B cell (primary cell): Measurements from ENCODE around the gene TLL1. TPM values are rescaled to one million over a fixed set of nuclear protein-coding genes. Genes with fewer than 3 reads are reported as not detected.

Experiments used
- ATAC-seq: fragments of 200-7000 bp; cut with Tn5 transposase; one replicate; pipeline ENCODE4 v1.10.0; 2021; ENCODE audit warnings: low read depth, mild to moderate bottlenecking, moderate number of reproducible peaks, moderate library complexity
- CTCF ChIA-PET: fragments of 350-600 bp; sonication (Branson Sonifier 250); formaldehyde crosslinking; loops from one replicate; lab custom pipeline; 2021; ENCODE audit warnings: antibody characterized with exemption, inconsistent platforms; lab: Charles Lee
- POLR2A ChIA-PET: fragments of 350-600 bp; sonication (Branson Sonifier 250); formaldehyde crosslinking; loops from one replicate; lab custom pipeline; 2021; ENCODE audit warnings: antibody characterized with exemption; lab: Charles Lee
- DNase-seq: peaks from one replicate; pipeline ENCODE4 v3.0.0; 2013
- H2AFZ ChIP-seq: 2 replicates; pipeline ENCODE4 v1.6.1; 2012; ENCODE audit warnings: mild to moderate bottlenecking, low read depth, low read length; ENCODE audit not compliant: insufficient read depth, poor library complexity, severe bottlenecking
- H3K27ac ChIP-seq, 2 donors: 1 replicate in 1 of 2; 2 replicates in 1 of 2; pipeline ENCODE4 v1.5.1; 2012 to 2013; ENCODE audit warnings: low read length in 2 of 2, mild to moderate bottlenecking in 2 of 2, moderate library complexity in 1 of 2
- H3K27me3 ChIP-seq, 4 experiments: fragments of 200-600 bp in 1 of 4; sonication (generic) in 1 of 4; replicated peaks in 1 of 4; 1 replicate in 2 of 4; 2 replicates in 2 of 4; pipeline versions ENCODE4 v1.6.1 to v1.7.0; 2013 to 2016; ENCODE audit warnings: low read length in 3 of 4, mild to moderate bottlenecking in 2 of 4, mixed read lengths in 1 of 4, moderate library complexity in 1 of 4; ENCODE audit not compliant: insufficient read depth in 4 of 4, control insufficient read depth in 3 of 4; ENCODE audit errors: control extremely low read depth in 1 of 4
- H3K36me3 ChIP-seq, 2 experiments: replicated peaks in 1 of 2; 1 replicate in 1 of 2; 2 replicates in 1 of 2; pipeline versions ENCODE4 v1.6.1 to v1.7.1; 2013; ENCODE audit warnings: low read length in 1 of 2; ENCODE audit not compliant: insufficient read depth in 2 of 2, control insufficient read depth in 1 of 2; ENCODE audit errors: control extremely low read depth in 1 of 2, extremely low read depth in 1 of 2
- H3K4me1 ChIP-seq, 2 donors: fragments of 200-600 bp in 1 of 2; sonication (generic) in 1 of 2; 1 replicate in 1 of 2; 2 replicates in 1 of 2; pipeline versions ENCODE4 v1.5.1 to v1.6.1; 2013 to 2017; ENCODE audit warnings: low read length in 2 of 2; ENCODE audit not compliant: control insufficient read depth in 2 of 2, insufficient read depth in 2 of 2
- H3K4me2 ChIP-seq: replicated peaks from 2 replicates; pipeline ENCODE3; 2012; ENCODE audit warnings: mild to moderate bottlenecking, low read depth, low read length; ENCODE audit not compliant: poor library complexity, severe bottlenecking
- H3K4me3 ChIP-seq, 5 experiments: fragments of 200-600 bp in 1 of 5; sonication (generic) in 1 of 5; 1 replicate in 3 of 5; 2 replicates in 2 of 5; pipeline versions ENCODE4 v1.5.1 to v1.7.0; 2011 to 2016; ENCODE audit warnings: low read length in 4 of 5, mild to moderate bottlenecking in 4 of 5, low read depth in 2 of 5, control low read depth in 1 of 5, moderate library complexity in 1 of 5; ENCODE audit not compliant: insufficient read depth in 1 of 5; ENCODE audit errors: control extremely low read depth in 1 of 5, extremely low read depth in 1 of 5
- H3K79me2 ChIP-seq: fragments of 200-600 bp; sonication (generic); one replicate; pipeline ENCODE4 v1.6.0; 2016; ENCODE audit warnings: low read length; ENCODE audit not compliant: control insufficient read depth, insufficient read depth
- H3K9ac ChIP-seq: fragments of 200-600 bp; sonication (generic); 2 replicates; pipeline ENCODE4 v1.6.1; 2017; ENCODE audit warnings: mild to moderate bottlenecking, low read length, moderate library complexity
- H3K9me3 ChIP-seq, 3 donors: one replicate each; pipeline versions ENCODE4 v1.6.1 to v1.7.1; 2013; ENCODE audit warnings: low read length in 2 of 3; ENCODE audit not compliant: control insufficient read depth in 2 of 3, insufficient read depth in 1 of 3; ENCODE audit errors: control extremely low read depth in 1 of 3
- H4K20me1 ChIP-seq: 2 replicates; pipeline ENCODE4 v1.6.0; 2012; ENCODE audit warnings: mild to moderate bottlenecking, low read length; ENCODE audit not compliant: insufficient read depth, control insufficient read depth, poor library complexity, severe bottlenecking
- H3K27ac Mint-ChIP-seq: one replicate; pipeline ENCODE4 v1.8.0; 2021; ENCODE audit warnings: mixed read lengths
- H3K27me3 Mint-ChIP-seq: one replicate; pipeline ENCODE4 v1.8.0; 2021; ENCODE audit warnings: mixed read lengths
- H3K4me1 Mint-ChIP-seq: one replicate; pipeline ENCODE4 v1.8.0; 2021; ENCODE audit warnings: mixed read lengths
- H3K4me3 Mint-ChIP-seq: one replicate; pipeline ENCODE4 v1.8.0; 2021; ENCODE audit warnings: mixed read lengths
- H3K9me3 Mint-ChIP-seq: one replicate; pipeline ENCODE4 v1.8.0; 2022; ENCODE audit warnings: mixed read lengths; ENCODE audit not compliant: insufficient read depth
- EZH2 ChIP-seq: IDR thresholded peaks from 2 replicates; pipeline ENCODE4 v1.6.1; 2012; ENCODE audit warnings: borderline replicate concordance, low read depth, mild to moderate bottlenecking, moderate library complexity, low read length; ENCODE audit not compliant: insufficient read depth, poor library complexity, severe bottlenecking
- WGBS: methylation state at CpG from one replicate; pipeline ENCODE4 v1.1.5; 2013; ENCODE audit warnings: missing lambda C conversion rate; ENCODE audit not compliant: insufficient coverage; 5-methylcytosine and 5-hydroxymethylcytosine counted together
- intact Hi-C: fragments of 100-400 bp; cut with micrococcal nuclease; formaldehyde crosslinking; loops from one replicate; pipeline ENCODE4 v1.10.0; 2022
- polyA plus RNA-seq: library from polyadenylated mRNA; depleted of rRNA; stranded (reverse); fragments of >200 nt; gene quantifications from 2 replicates; pipeline ENCODE4 v1.2.3, GENCODE V29; 2012
- total RNA-seq, 2 donors: library from RNA; stranded (reverse); fragments of 120-200 nt in 1 of 2; gene quantifications; 1 replicate in 1 of 2; 2 replicates in 1 of 2; pipeline versions ENCODE4 v1.2.3 to v1.2.4, GENCODE V29; 2013 to 2022
- TF ChIP-seq, protein P1 (sequence below): fragments of 200-600 bp; IDR thresholded peaks from one replicate; pipeline ENCODE4 v1.8.0; 2022; ENCODE audit warnings: antibody characterized with exemption, mild to moderate bottlenecking

Gene TLL1
- total and polyA plus RNA-seq, 2 donors (not counting 1 experiment from before 2014, with no cell fraction given), result not detected

DNA sequence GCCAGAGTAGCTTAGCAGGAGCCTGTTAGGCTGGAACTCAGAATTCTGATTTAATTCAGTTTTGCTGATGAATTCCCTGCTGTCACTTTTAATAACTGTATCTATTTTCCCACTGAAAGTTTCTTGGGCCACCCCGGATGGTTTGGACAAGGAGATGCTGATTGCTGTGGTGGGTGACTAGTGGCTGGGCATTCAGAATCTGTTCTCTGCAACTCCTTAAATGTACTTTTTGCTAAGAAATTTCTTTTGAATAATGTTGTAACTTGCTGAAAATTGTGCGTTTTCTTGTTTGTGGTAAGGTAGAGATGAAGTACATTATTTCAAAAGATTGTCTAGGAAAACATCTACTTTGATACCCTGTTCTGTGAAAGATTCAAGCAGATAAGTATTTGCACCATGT lies 2.4 kb downstream of the TLL1 start:
- WGBS, result no CpG with 5 or more reads among the region's 2 CpGs
- Mint-ChIP-seq H3K27ac (no peak overlapping the region), H3K4me3 (no peak overlapping the region), H3K9me3 (no peaks in the 10 kb centered on the region), H3K27me3 (peaks cover 42% of the 10 kb centered on the region), H3K4me1 (peaks cover 10% of the 10 kb centered on the region)
- no peaks in the 10 kb centered on the region for H3K36me3 ChIP-seq
- no peak overlapping the region for H2AFZ ChIP-seq
- ChIA-PET POLR2A (no interaction called here), CTCF (no interaction called here)
- peaks cover 0 to 4% of the 10 kb centered on the region in 2 donors for H3K4me1 ChIP-seq
- H3K9me3 ChIP-seq, result peaks cover 0 to 4% (median 0%) of the 10 kb centered on the region in 3 donors
- no peak overlapping the region for H3K27ac ChIP-seq
- H4K20me1 ChIP-seq, result no peaks in the 10 kb centered on the region
- TF ChIP-seq EZH2, result no peak
- TF ChIP-seq, protein P1, sequence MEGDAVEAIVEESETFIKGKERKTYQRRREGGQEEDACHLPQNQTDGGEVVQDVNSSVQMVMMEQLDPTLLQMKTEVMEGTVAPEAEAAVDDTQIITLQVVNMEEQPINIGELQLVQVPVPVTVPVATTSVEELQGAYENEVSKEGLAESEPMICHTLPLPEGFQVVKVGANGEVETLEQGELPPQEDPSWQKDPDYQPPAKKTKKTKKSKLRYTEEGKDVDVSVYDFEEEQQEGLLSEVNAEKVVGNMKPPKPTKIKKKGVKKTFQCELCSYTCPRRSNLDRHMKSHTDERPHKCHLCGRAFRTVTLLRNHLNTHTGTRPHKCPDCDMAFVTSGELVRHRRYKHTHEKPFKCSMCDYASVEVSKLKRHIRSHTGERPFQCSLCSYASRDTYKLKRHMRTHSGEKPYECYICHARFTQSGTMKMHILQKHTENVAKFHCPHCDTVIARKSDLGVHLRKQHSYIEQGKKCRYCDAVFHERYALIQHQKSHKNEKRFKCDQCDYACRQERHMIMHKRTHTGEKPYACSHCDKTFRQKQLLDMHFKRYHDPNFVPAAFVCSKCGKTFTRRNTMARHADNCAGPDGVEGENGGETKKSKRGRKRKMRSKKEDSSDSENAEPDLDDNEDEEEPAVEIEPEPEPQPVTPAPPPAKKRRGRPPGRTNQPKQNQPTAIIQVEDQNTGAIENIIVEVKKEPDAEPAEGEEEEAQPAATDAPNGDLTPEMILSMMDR, result no peak
- no peak overlapping the region for H3K4me3 ChIP-seq
- no peak overlapping the region for H3K4me2 ChIP-seq
- peaks cover 0 to 36% (median 21%) of the 10 kb centered on the region in 4 experiments for H3K27me3 ChIP-seq
- intact Hi-C loops, result no loop called here
- ATAC-seq (no peak), DNase-seq (no peak)
- no peak overlapping the region for H3K9ac ChIP-seq
- no peaks in the 10 kb centered on the region for H3K79me2 ChIP-seq

DNA sequence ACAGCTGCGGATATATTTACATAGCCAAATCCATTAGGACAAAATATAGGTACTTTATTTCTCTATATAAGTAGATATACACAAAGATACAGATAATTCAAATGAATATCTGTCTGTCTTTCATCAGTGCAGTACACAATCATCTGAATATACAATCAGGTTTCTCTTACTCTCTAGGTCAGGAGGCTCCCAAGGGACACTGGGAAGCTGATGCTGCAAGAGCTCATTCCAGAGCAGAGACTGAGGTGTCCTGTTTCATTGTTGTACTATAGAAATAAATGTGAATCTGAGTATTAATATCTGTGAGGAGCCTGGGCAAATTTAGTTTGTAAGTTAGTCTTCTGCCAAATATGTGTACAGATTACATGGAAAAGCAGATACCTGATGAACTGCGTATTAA lies 4.2 kb downstream of the TLL1 start:
- H3K4me3 Mint-ChIP-seq, result no peak overlapping the region
- intact Hi-C loops, result no loop called here
- ATAC-seq (no peak), DNase-seq (no peak)
- peaks cover 38% of the 10 kb centered on the region for H3K27me3 Mint-ChIP-seq
- ChIA-PET POLR2A (no interaction called here), CTCF (no interaction called here)
- H3K9ac ChIP-seq, result no peak overlapping the region
- WGBS, result no CpG with 5 or more reads among the region's 2 CpGs
- H2AFZ ChIP-seq, result no peak overlapping the region
- no peak overlapping the region for H3K27ac Mint-ChIP-seq
- no peak for TF ChIP-seq EZH2
- H3K4me3 ChIP-seq, result no peak overlapping the region
- peaks cover 10% of the 10 kb centered on the region for H3K4me1 Mint-ChIP-seq
- H3K9me3 ChIP-seq, result peaks cover 0 to 4% (median 0%) of the 10 kb centered on the region in 3 donors
- peaks cover 0 to 4% of the 10 kb centered on the region in 2 donors for H3K4me1 ChIP-seq
- H3K79me2 ChIP-seq, result no peaks in the 10 kb centered on the region
- H3K4me2 ChIP-seq, result no peak overlapping the region
- H3K9me3 Mint-ChIP-seq, result no peaks in the 10 kb centered on the region
- H3K27ac ChIP-seq, result no peak overlapping the region
- no peaks in the 10 kb centered on the region for H3K36me3 ChIP-seq
- H4K20me1 ChIP-seq, result no peaks in the 10 kb centered on the region
- H3K27me3 ChIP-seq, result peaks cover 0 to 34% (median 15%) of the 10 kb centered on the region in 4 experiments
